PC-9 (cell line): ENCODE measurements around the gene SH3GL3. TPM values are rescaled to one million over a fixed set of nuclear protein-coding genes. Genes with fewer than 3 reads are reported as not detected.

Source experiments
- BruUV-seq: library from RNA; stranded (reverse); fragments of 400-500 nt; replicated peaks from 2 replicates; lab custom pipeline; 2021; lab: Mats Ljungman, UMichigan
- CTCF ChIA-PET: fragments of 300-600 bp; sonication (Branson Sonifier 250); formaldehyde crosslinking; loops from one replicate; lab custom pipeline; 2022; ENCODE audit warnings: antibody characterized with exemption; lab: Charles Lee
- POLR2A ChIA-PET: fragments of 300-600 bp; sonication (Branson Sonifier 250); formaldehyde crosslinking; loops from one replicate; lab custom pipeline; 2022; ENCODE audit warnings: antibody characterized with exemption; ENCODE audit not compliant: unreplicated experiment; lab: Charles Lee
- DNase-seq, 2 experiments: peaks; one replicate each; pipeline versions ENCODE4 v3.0.0 to v3.0.0-alpha.2; 2015 to 2022; ENCODE audit warnings: mixed read lengths in 1 of 2
- H2AFZ ChIP-seq: fragments of 200-600 bp; sonication (generic); 2 replicates; pipeline ENCODE4 v1.8.1; 2017; ENCODE audit warnings: antibody characterized with exemption
- H3F3A ChIP-seq: fragments of 200-600 bp; sonication (generic); 2 replicates; pipeline ENCODE4 v1.8.1; 2017; ENCODE audit warnings: antibody characterized with exemption, mild to moderate bottlenecking, low read depth; ENCODE audit not compliant: insufficient read depth
- H3K27ac ChIP-seq: fragments of 200-600 bp; sonication (generic); 2 replicates; pipeline ENCODE4 v1.6.1; 2016; ENCODE audit warnings: mixed run types
- H3K27me3 ChIP-seq: fragments of 200-600 bp; sonication (generic); 2 replicates; pipeline ENCODE4 v1.6.1; 2016; ENCODE audit warnings: low read depth, mixed run types; ENCODE audit not compliant: insufficient read depth
- H3K36me3 ChIP-seq: fragments of 200-600 bp; sonication (generic); 2 replicates; pipeline ENCODE4 v1.6.1; 2016; ENCODE audit warnings: low read depth, mixed run types
- H3K4me1 ChIP-seq: fragments of 200-600 bp; sonication (generic); replicated peaks from 2 replicates; pipeline ENCODE4 v1.6.1; 2016; ENCODE audit warnings: mixed run types; ENCODE audit not compliant: insufficient read depth
- H3K4me2 ChIP-seq: fragments of 200-600 bp; sonication (generic); 2 replicates; pipeline ENCODE4 v1.6.1; 2017; ENCODE audit warnings: mixed run types
- H3K4me3 ChIP-seq: fragments of 200-600 bp; sonication (generic); 2 replicates; pipeline ENCODE4 v1.6.1; 2016; ENCODE audit warnings: mixed run types
- H3K79me2 ChIP-seq: fragments of 200-600 bp; sonication (generic); 2 replicates; pipeline ENCODE4 v1.6.1; 2017; ENCODE audit warnings: low read depth, mixed run types
- H3K9me2 ChIP-seq: fragments of 200-600 bp; sonication (generic); 2 replicates; pipeline ENCODE4 v1.8.1; 2017; ENCODE audit warnings: mild to moderate bottlenecking; ENCODE audit not compliant: insufficient read depth
- H3K9me3 ChIP-seq: fragments of 200-600 bp; sonication (generic); 2 replicates; pipeline ENCODE4 v1.8.1; 2016; ENCODE audit warnings: low read depth; ENCODE audit not compliant: insufficient read depth
- H4K20me1 ChIP-seq: fragments of 200-600 bp; sonication (generic); 2 replicates; pipeline ENCODE4 v1.8.1; 2017; ENCODE audit not compliant: insufficient read depth
- EZH2 ChIP-seq: fragments of 200-600 bp; sonication (generic); IDR thresholded peaks from 2 replicates; pipeline ENCODE4 v1.8.0; 2017; ENCODE audit warnings: antibody characterized with exemption, low read depth
- intact Hi-C: fragments of 100-400 bp; cut with micrococcal nuclease; formaldehyde crosslinking; loops from one replicate; pipeline ENCODE4 v1.10.0; 2022; ENCODE audit not compliant: unreplicated experiment
- total RNA-seq: library from RNA; stranded (reverse); gene quantifications from 2 replicates; pipeline ENCODE4 v1.2.3, GENCODE V29; 2021
- TF ChIP-seq, protein P1 (sequence below): fragments of 200-600 bp; sonication (generic); conservative IDR thresholded peaks from 2 replicates; pipeline ENCODE4 v1.6.1; 2017; ENCODE audit warnings: mixed run types, antibody characterized with exemption, mild to moderate bottlenecking, moderate library complexity

SH3GL3 gene
- total RNA-seq, 1 experiment from 2014 or later, result 0.22 TPM

- ChIA-PET CTCF (no interaction called here), POLR2A (no interaction called here)
- Histone ChIP-seq H3K27me3 (no peaks in the 10 kb centered on the region), H3K79me2 (no peaks in the 10 kb centered on the region), H2AFZ (peak overlapping the region; percentile 39; the same call in 1 of the 2 replicates), H3K4me3 (no peak overlapping the region), H3F3A (no peaks in the 10 kb centered on the region), H3K27ac (no peak overlapping the region), H3K4me1 (no peaks in the 10 kb centered on the region), H3K9me2 (no peaks in the 10 kb centered on the region), H3K36me3 (no peaks in the 10 kb centered on the region), H4K20me1 (no peaks in the 10 kb centered on the region), H3K9me3 (no peaks in the 10 kb centered on the region), H3K4me2 (no peak overlapping the region)
- no TSS peak for BruUV-seq
- DNase-seq, result no peak
- intact Hi-C loops, result no loop called here
- TF ChIP-seq EZH2, result no peak
- TF ChIP-seq, protein P1, sequence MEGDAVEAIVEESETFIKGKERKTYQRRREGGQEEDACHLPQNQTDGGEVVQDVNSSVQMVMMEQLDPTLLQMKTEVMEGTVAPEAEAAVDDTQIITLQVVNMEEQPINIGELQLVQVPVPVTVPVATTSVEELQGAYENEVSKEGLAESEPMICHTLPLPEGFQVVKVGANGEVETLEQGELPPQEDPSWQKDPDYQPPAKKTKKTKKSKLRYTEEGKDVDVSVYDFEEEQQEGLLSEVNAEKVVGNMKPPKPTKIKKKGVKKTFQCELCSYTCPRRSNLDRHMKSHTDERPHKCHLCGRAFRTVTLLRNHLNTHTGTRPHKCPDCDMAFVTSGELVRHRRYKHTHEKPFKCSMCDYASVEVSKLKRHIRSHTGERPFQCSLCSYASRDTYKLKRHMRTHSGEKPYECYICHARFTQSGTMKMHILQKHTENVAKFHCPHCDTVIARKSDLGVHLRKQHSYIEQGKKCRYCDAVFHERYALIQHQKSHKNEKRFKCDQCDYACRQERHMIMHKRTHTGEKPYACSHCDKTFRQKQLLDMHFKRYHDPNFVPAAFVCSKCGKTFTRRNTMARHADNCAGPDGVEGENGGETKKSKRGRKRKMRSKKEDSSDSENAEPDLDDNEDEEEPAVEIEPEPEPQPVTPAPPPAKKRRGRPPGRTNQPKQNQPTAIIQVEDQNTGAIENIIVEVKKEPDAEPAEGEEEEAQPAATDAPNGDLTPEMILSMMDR, result no peak
Observed at GRCh38 chr15:83588441-83588840, 141.3 kb downstream of the SH3GL3 start.

DNA sequence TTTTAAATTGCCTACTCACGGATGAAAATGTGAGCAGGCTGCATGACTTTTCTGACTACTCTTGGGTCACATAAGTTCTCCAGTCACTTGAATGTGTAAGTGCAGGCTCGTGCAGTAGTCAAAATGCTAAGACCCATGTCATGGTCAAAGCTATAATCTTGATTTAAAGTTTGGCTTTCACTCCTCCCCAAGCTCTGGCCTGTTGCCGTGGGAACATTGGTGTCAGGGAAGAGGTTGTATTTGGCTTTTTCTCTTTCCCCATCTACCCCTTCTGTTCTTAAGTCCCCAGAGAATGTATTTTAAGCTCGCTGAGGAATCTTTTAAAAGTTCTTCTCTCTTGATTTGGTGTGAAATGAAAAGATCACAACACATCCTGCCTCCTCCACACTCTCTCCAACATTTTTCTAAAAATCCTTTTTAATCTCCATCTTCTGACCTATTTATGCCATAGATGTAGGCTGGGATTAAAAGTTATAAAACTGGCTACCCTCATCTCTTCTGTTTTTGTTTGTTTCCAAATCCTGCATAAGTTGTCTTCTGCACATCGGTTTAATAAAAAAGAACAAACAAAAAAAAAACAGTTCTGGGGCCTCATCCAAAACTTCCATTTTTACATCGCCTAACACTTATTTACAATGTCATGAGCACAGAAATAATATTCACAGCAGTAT lies 145.4 kb downstream of the SH3GL3 start:
- no peak overlapping the region for H3K4me3 ChIP-seq
- CTCF ChIA-PET, result no interaction called here

DNA sequence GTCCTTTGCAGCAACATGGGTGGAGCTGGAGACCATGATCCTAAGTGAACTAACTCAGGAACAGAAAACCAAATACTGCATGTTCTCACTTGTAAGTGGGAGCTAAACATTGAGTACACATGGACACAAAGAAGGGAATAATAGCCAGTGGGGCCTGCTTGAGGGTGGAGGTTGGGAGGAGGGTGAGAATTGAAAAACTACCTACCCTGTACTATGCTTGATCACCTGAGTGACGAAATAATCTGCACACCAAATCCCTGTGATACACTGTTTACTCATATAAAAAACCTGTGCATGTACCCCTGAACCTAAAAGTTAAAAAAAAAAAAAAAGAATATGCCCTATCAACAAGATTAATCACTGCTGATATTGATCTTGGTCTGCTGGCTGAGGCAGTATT lies 148.1 kb downstream of the SH3GL3 start:
- no peak overlapping the region for H2AFZ ChIP-seq
- H3F3A ChIP-seq, result no peaks in the 10 kb centered on the region
- no peaks in the 10 kb centered on the region for H3K4me1 ChIP-seq
- CTCF ChIA-PET, result no interaction called here
- no peaks in the 10 kb centered on the region for H4K20me1 ChIP-seq
- no peak for DNase-seq
- intact Hi-C loops, result no loop called here
- H3K27ac ChIP-seq, result no peak overlapping the region
- BruUV-seq, result no TSS peak
- H3K27me3 ChIP-seq, result no peaks in the 10 kb centered on the region
- no peak for TF ChIP-seq EZH2
- TF ChIP-seq, protein P1, result no peak
- POLR2A ChIA-PET, result no interaction called here
- H3K79me2 ChIP-seq, result no peaks in the 10 kb centered on the region
- no peak overlapping the region for H3K4me3 ChIP-seq
- no peaks in the 10 kb centered on the region for H3K9me2 ChIP-seq
- H3K9me3 ChIP-seq, result no peaks in the 10 kb centered on the region
- H3K36me3 ChIP-seq, result no peaks in the 10 kb centered on the region
- no peak overlapping the region for H3K4me2 ChIP-seq

More for the DNA sequence above, 145.4 kb downstream of the SH3GL3 start:
- H3K4me2 ChIP-seq, result no peak overlapping the region
- H3K27ac ChIP-seq, result no peak overlapping the region
- H3K27me3 ChIP-seq, result no peaks in the 10 kb centered on the region
- TF ChIP-seq, protein P1, result no peak
- TF ChIP-seq EZH2, result no peak
- no peak overlapping the region for H2AFZ ChIP-seq
- H3K36me3 ChIP-seq, result no peaks in the 10 kb centered on the region
- no peaks in the 10 kb centered on the region for H3F3A ChIP-seq
- H3K4me1 ChIP-seq, result no peaks in the 10 kb centered on the region
- intact Hi-C loops, result no loop called here
- H3K9me3 ChIP-seq, result no peaks in the 10 kb centered on the region
- H3K9me2 ChIP-seq, result no peaks in the 10 kb centered on the region
- no peak for DNase-seq
- no peaks in the 10 kb centered on the region for H3K79me2 ChIP-seq
- no TSS peak for BruUV-seq
- no peaks in the 10 kb centered on the region for H4K20me1 ChIP-seq
- POLR2A ChIA-PET, result no interaction called here
